Neural progenitor cell (in vitro differentiated cells): Measurements from ENCODE around the gene SEC24A. TPM values are rescaled to one million over a fixed set of nuclear protein-coding genes. Genes with fewer than 3 reads are reported as not detected.
"Not testable (repeated sequence)": the region's sequence is repeated elsewhere in the genome, so short reads cannot be mapped to it uniquely, and the experiment has no call there.

Experiments used
- DNase-seq: peaks from one replicate; pipeline ENCODE4 v3.0.0-alpha.2; 2016; ENCODE audit warnings: low spot score
- H2AFZ ChIP-seq: fragments of 200-600 bp; sonication (generic); replicated peaks from 2 replicates; pipeline ENCODE4 v1.6.1; 2016; ENCODE audit warnings: antibody characterized with exemption
- H3F3A ChIP-seq: fragments of 200-600 bp; sonication (generic); 2 replicates; pipeline ENCODE4 v1.6.1; 2016; ENCODE audit warnings: antibody characterized with exemption, low read depth
- H3K27ac ChIP-seq: fragments of 200-600 bp; sonication (generic); 2 replicates; pipeline ENCODE4 v1.5.1; 2016; ENCODE audit warnings: mild to moderate bottlenecking
- H3K27me3 ChIP-seq: fragments of 200-600 bp; sonication (generic); 2 replicates; pipeline ENCODE4 v1.6.1; 2016; ENCODE audit warnings: mild to moderate bottlenecking, moderate library complexity
- H3K36me3 ChIP-seq: fragments of 200-600 bp; sonication (generic); 2 replicates; pipeline ENCODE4 v1.5.1; 2016
- H3K4me1 ChIP-seq: fragments of 200-600 bp; sonication (generic); 2 replicates; pipeline ENCODE4 v1.6.1; 2016; ENCODE audit warnings: mixed run types
- H3K4me2 ChIP-seq: fragments of 200-600 bp; sonication (generic); 2 replicates; pipeline ENCODE4 v1.6.1; 2016
- H3K4me3 ChIP-seq: fragments of 200-600 bp; sonication (generic); 2 replicates; pipeline ENCODE4 v1.5.1; 2016
- H3K79me2 ChIP-seq: fragments of 200-600 bp; sonication (generic); 2 replicates; pipeline ENCODE4 v1.6.1; 2016; ENCODE audit warnings: low read depth
- H3K9ac ChIP-seq: fragments of 200-600 bp; sonication (generic); 2 replicates; pipeline ENCODE4 v1.6.1; 2016
- H3K9me3 ChIP-seq: fragments of 200-600 bp; sonication (generic); 2 replicates; pipeline ENCODE4 v1.5.1; 2016; ENCODE audit warnings: low read depth
- H4K20me1 ChIP-seq: fragments of 200-600 bp; sonication (generic); 2 replicates; pipeline ENCODE4 v1.6.1; 2016; ENCODE audit warnings: low read depth
- H3K27ac Mint-ChIP-seq: 3 replicates; pipeline ENCODE4 v1.8.0; 2021; ENCODE audit warnings: mixed read lengths
- H3K27me3 Mint-ChIP-seq: 2 replicates; pipeline ENCODE4 v1.8.0; 2022; ENCODE audit warnings: low read depth, mild to moderate bottlenecking, inconsistent platforms, moderate library complexity, mixed read lengths; ENCODE audit not compliant: insufficient read depth
- H3K36me3 Mint-ChIP-seq: 3 replicates; pipeline ENCODE4 v1.8.0; 2021; ENCODE audit warnings: mixed read lengths
- H3K4me1 Mint-ChIP-seq: 3 replicates; pipeline ENCODE4 v1.8.0; 2021; ENCODE audit warnings: mixed read lengths
- H3K4me3 Mint-ChIP-seq: 3 replicates; pipeline ENCODE4 v1.8.0; 2021; ENCODE audit warnings: mild to moderate bottlenecking, moderate library complexity, mixed read lengths
- H3K9me3 Mint-ChIP-seq: 3 replicates; pipeline ENCODE4 v1.8.0; 2020; ENCODE audit warnings: mixed read lengths
- CTCF ChIP-seq: fragments of 200-600 bp; sonication (generic); IDR thresholded peaks from 2 replicates; pipeline ENCODE4 v1.5.1; 2017; ENCODE audit warnings: antibody characterized with exemption, mild to moderate bottlenecking
- EZH2 ChIP-seq: fragments of 200-600 bp; sonication (generic); IDR thresholded peaks from 2 replicates; pipeline ENCODE4 v1.6.1; 2017; ENCODE audit warnings: antibody characterized with exemption, mild to moderate bottlenecking, moderate library complexity
- EZH2phosphoT487 ChIP-seq: fragments of 200-600 bp; sonication (generic); IDR thresholded peaks from 2 replicates; pipeline ENCODE4 v1.6.1; 2017; ENCODE audit warnings: antibody characterized with exemption
- total RNA-seq: library from RNA; depleted of rRNA; stranded (reverse); fragments of >200 nt; gene quantifications from 2 replicates; pipeline ENCODE4 v1.2.3, GENCODE V29; 2015; ENCODE audit warnings: low replicate concordance

SEC24A gene
- total RNA-seq, 1 donor from 2014 or later = 14.3 TPM

- Histone ChIP-seq H3K27ac (no peak within 1 kb of the TSS), H4K20me1 (peaks cover 45% of the 10 kb centered on the region), H3K4me3 (peak within 1 kb of the TSS; percentile 88), H3K4me1 (peaks cover 11% of the 10 kb centered on the region), H3K9ac (peak within 1 kb of the TSS; percentile 89), H2AFZ (peak within 1 kb of the TSS; percentile 92), H3K36me3 (no peaks in the 10 kb centered on the region), H3F3A (no peaks in the 10 kb centered on the region), H3K79me2 (peaks cover 52% of the 10 kb centered on the region), H3K9me3 (no peaks in the 10 kb centered on the region), H3K4me2 (peak within 1 kb of the TSS; percentile 91), H3K27me3 (peaks cover 8% of the 10 kb centered on the region)
- H3K27me3 Mint-ChIP-seq = peaks cover 4% of the 10 kb centered on the region
- peak within 1 kb of the TSS; percentile 97 for H3K27ac Mint-ChIP-seq
- H3K36me3 Mint-ChIP-seq = peaks cover under 1% of the 10 kb centered on the region
- peak within 1 kb of the TSS; percentile 100 for H3K4me3 Mint-ChIP-seq
- DNase-seq = peak; percentile 98
- TF ChIP-seq EZH2phosphoT487 (no peak), CTCF (peak; percentile 80), EZH2 (peak; percentile 44)
- H3K4me1 Mint-ChIP-seq = peaks cover 27% of the 10 kb centered on the region
- no peaks in the 10 kb centered on the region for H3K9me3 Mint-ChIP-seq
Observed at GRCh38 chr5:134758504-134759341, 110.1 kb downstream of the SEC24A start, which contains the start of gene DDX46. TSS of gene DDX46 (plus strand) at chr5:134758779. CDS start at chr5:134758939, 160 bp downstream.

- H3K9ac ChIP-seq, DNase-seq, H3K4me3 ChIP-seq, H3K4me2 ChIP-seq, H3K27me3 ChIP-seq, H3K4me1 ChIP-seq, H3F3A ChIP-seq, H2AFZ ChIP-seq, H3K9me3 Mint-ChIP-seq, H3K9me3 ChIP-seq, H3K4me3 Mint-ChIP-seq, H3K27ac Mint-ChIP-seq, H3K27ac ChIP-seq, H3K27me3 Mint-ChIP-seq, H3K4me1 Mint-ChIP-seq: not testable (repeated sequence)
- peaks cover 22% of the 10 kb centered on the region for H3K36me3 Mint-ChIP-seq
- Histone ChIP-seq H3K36me3 (peaks cover 22% of the 10 kb centered on the region), H3K79me2 (peaks cover 31% of the 10 kb centered on the region), H4K20me1 (peaks cover 16% of the 10 kb centered on the region)
Observed at GRCh38 chr5:134767528-134768291, 119.1 kb downstream of the SEC24A start.

GRCh38 chr5:134769206-134769605 lies 120.6 kb downstream of the SEC24A start:
- Histone ChIP-seq H3K9me3 (no peaks in the 10 kb centered on the region), H3K4me3 (no peak overlapping the region), H3F3A (no peaks in the 10 kb centered on the region), H3K27ac (no peak overlapping the region), H3K4me2 (no peak overlapping the region), H3K36me3 (peaks cover 29% of the 10 kb centered on the region), H3K79me2 (peaks cover 16% of the 10 kb centered on the region), H2AFZ (no peak overlapping the region), H3K27me3 (no peaks in the 10 kb centered on the region), H3K9ac (no peak overlapping the region), H4K20me1 (peaks cover 8% of the 10 kb centered on the region), H3K4me1 (no peaks in the 10 kb centered on the region)
- no peak for DNase-seq
- Mint-ChIP-seq H3K27me3 (no peaks in the 10 kb centered on the region), H3K9me3 (no peaks in the 10 kb centered on the region), H3K27ac (no peak overlapping the region), H3K4me1 (no peaks in the 10 kb centered on the region), H3K4me3 (no peak overlapping the region), H3K36me3 (peaks cover 26% of the 10 kb centered on the region)
- no peak for TF ChIP-seq EZH2

DNA sequence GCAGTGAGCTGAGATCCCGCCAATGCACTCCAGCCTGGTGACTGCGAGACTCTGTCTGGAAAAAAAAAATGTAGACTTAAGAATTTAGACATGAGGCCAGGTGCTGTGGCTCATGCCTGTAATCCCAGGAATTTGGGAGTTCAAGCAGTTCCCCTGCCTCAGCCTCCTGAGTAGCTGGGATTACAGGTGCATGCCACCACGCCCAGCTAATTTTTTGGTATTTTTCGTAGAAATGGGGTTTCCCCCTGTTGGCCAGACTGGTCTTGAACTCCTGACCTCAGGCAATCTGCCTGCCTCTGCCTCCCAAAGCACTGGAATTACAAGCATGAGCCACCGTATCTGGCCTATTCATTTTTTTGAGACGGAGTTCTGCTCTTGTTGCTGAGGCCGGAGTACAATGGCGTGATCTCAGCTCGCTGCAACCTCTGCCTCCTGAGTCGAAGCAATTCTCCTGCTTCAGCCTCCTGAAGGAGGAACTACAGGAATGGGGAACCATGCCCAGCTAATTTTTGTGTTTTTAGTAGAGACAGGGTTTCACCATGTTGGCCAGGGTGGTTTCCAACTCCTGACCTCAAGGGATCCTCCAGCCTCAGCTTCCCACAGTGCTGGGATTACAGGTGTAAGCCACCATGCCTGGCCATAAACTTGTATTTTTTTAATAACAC lies 124.0 kb downstream of the SEC24A start:
- H3K36me3 Mint-ChIP-seq = peaks cover 31% of the 10 kb centered on the region

More for the DNA sequence above, 124.0 kb downstream of the SEC24A start:
- H3K4me3 ChIP-seq = no peak overlapping the region
- H3K9ac ChIP-seq = no peak overlapping the region
- H4K20me1 ChIP-seq = no peaks in the 10 kb centered on the region
- no peak for TF ChIP-seq EZH2
- no peak for TF ChIP-seq EZH2phosphoT487
- TF ChIP-seq CTCF = no peak
- H3K4me2 ChIP-seq = no peak overlapping the region
- Mint-ChIP-seq H3K9me3 (no peaks in the 10 kb centered on the region), H3K27me3 (no peaks in the 10 kb centered on the region), H3K4me3 (no peak overlapping the region), H3K4me1 (no peaks in the 10 kb centered on the region), H3K27ac (no peak overlapping the region)
- H3K27ac ChIP-seq = no peak overlapping the region
- H3K36me3 ChIP-seq = peaks cover 21% of the 10 kb centered on the region
- no peak for DNase-seq
- no peaks in the 10 kb centered on the region for H3K9me3 ChIP-seq
- no peaks in the 10 kb centered on the region for H3K27me3 ChIP-seq
- H3K79me2 ChIP-seq = no peaks in the 10 kb centered on the region
- no peaks in the 10 kb centered on the region for H3F3A ChIP-seq
- no peak overlapping the region for H2AFZ ChIP-seq
- no peaks in the 10 kb centered on the region for H3K4me1 ChIP-seq
